ENCODE data around the gene FGD6. TPM values are rescaled to one million over a fixed set of nuclear protein-coding genes. Genes with fewer than 3 reads are reported as not detected.

FGD6 gene
- total and polyA plus RNA-seq, 9 donors = 4.5 to 18.7 (median 15.2) TPM

GRCh38 chr12:95131589-95132340 lies 85.5 kb downstream of the FGD6 start:
- Histone ChIP-seq H3K4me3 (no peak overlapping the region), H3K9me3 (no peaks in the 10 kb centered on the region), H3K27ac (no peak overlapping the region), H3K4me1 (ENCODE audit: insufficient read depth) (no peaks in the 10 kb centered on the region), H3K36me3 (no peaks in the 10 kb centered on the region), H3K27me3 (no peaks in the 10 kb centered on the region)
- WGBS, 3 donors = 83 to 85% (median 83%) methylated on average over 10 of the region's 10 CpGs
- intact Hi-C loops (cut with DNase I) = no loop called here
- TF ChIP-seq CTCF (IDR thresholded peaks at IDR 0.05) = no peak
- TF ChIP-seq EP300 (IDR thresholded peaks at IDR 0.05) = no peak
- no peak for TF ChIP-seq POLR2A (IDR thresholded peaks at IDR 0.05)
- DNase-seq = no peak

DNA sequence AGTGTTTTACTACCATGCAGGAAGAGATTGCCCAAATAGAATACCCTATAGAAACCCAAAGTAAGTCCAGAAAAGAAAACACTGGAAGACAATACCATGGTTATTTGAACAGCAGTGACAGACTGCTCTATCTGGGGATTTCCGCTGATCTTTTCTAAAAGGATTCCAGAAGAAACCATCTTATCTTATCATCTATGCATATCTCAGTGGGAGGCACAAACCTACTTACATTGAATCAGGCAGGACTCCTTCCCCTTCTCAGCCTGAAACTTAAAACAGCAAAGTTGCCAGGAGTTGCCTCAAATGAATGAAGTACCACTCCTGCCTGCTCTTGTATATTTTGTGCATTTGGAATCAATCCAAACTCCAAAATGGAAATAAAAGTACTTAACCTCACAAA lies 87.2 kb downstream of the FGD6 start:
- TF ChIP-seq POLR2A (IDR thresholded peaks at IDR 0.05) (no peak), CTCF (IDR thresholded peaks at IDR 0.05) (no peak), EP300 (IDR thresholded peaks at IDR 0.05) (no peak)
- intact Hi-C loops (cut with DNase I) = no loop called here
- DNase-seq = no peak
- H3K9me3 ChIP-seq = no peaks in the 10 kb centered on the region
- WGBS, 3 donors = 94 to 100% (median 97%) methylated on average over 1 of the region's 1 CpG
- no peak overlapping the region for H3K27ac ChIP-seq
- H3K4me1 ChIP-seq (ENCODE audit: insufficient read depth) = no peaks in the 10 kb centered on the region
- H3K27me3 ChIP-seq = no peaks in the 10 kb centered on the region
- no peaks in the 10 kb centered on the region for H3K36me3 ChIP-seq
- H3K4me3 ChIP-seq = no peak overlapping the region

DNA sequence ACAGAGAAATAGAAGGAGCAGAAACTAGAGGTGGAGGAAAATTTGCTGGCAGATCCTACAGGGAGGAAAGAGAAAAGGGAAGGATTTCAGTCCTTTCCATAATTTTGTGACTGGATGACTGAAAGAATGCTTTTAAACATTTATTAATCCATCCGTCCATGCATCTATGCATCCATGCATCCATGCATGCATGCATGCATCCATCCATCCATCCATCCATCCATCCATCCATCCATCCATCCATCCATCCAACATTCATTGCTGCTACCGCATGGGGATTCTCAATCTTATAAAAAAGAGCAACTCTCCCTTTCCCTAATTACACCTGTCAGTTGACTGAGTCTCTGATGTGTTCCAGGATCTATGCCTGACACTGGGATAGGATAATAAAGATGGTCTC lies 88.2 kb downstream of the FGD6 start:
- H3K4me1 ChIP-seq (ENCODE audit: insufficient read depth) = no peaks in the 10 kb centered on the region
- H3K27me3 ChIP-seq = no peaks in the 10 kb centered on the region
- no peaks in the 10 kb centered on the region for H3K9me3 ChIP-seq
- no peaks in the 10 kb centered on the region for H3K36me3 ChIP-seq
- no peak overlapping the region for H3K4me3 ChIP-seq
- 94 to 99% (median 95%) methylated on average over 2 of the region's 2 CpGs for WGBS, 3 donors
- intact Hi-C loops (cut with DNase I) = no loop called here
- no peak overlapping the region for H3K27ac ChIP-seq
- DNase-seq = no peak
- TF ChIP-seq EP300 (IDR thresholded peaks at IDR 0.05) = no peak
- TF ChIP-seq POLR2A (IDR thresholded peaks at IDR 0.05) = no peak
- no peak for TF ChIP-seq CTCF (IDR thresholded peaks at IDR 0.05)

DNA sequence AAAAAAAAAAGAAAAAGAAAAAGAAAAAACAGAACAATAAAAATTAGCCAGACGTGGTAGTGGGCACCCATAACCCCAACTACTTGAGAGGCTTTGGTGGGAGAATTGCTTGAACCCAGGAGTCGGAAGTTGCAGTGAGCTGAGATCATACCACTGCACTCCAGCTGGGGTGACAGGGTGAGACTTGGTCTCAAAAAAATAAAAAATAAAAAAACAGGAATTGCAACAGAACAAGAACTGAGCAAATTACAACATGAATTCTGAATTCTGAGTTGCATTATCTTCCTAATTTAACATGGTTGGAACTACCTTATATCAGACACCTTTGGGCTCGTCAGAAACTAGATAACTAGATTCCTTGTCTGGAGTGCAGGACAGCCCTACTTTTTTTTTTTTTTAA lies 90.5 kb downstream of the FGD6 start:
- TF ChIP-seq EP300 (IDR thresholded peaks at IDR 0.05) (no peak), POLR2A (IDR thresholded peaks at IDR 0.05) (no peak), CTCF (IDR thresholded peaks at IDR 0.05) (no peak)
- H3K4me1 ChIP-seq (ENCODE audit: insufficient read depth) = no peaks in the 10 kb centered on the region
- intact Hi-C loops (cut with DNase I) = no loop called here
- WGBS, 3 donors = 92 to 93% (median 92%) methylated on average over 3 of the region's 3 CpGs
- no peak overlapping the region for H3K27ac ChIP-seq
- H3K36me3 ChIP-seq = no peaks in the 10 kb centered on the region
- no peak overlapping the region for H3K4me3 ChIP-seq
- DNase-seq = no peak
- H3K27me3 ChIP-seq = no peaks in the 10 kb centered on the region
- no peaks in the 10 kb centered on the region for H3K9me3 ChIP-seq

Measured in ovary (tissue), 9 donors.